Fibroblast of villous mesenchyme (primary cell): Measurements from ENCODE around the gene RNPEPL1. TPM values are rescaled to one million over a fixed set of nuclear protein-coding genes. Genes with fewer than 3 reads are reported as not detected.

Experiments used
- DNase-seq: peaks from one replicate; pipeline ENCODE4 v3.0.0-alpha.2; 2010; ENCODE audit warnings: low read depth
- H3K4me3 ChIP-seq: 2 replicates; pipeline ENCODE4 v1.5.1; 2011; ENCODE audit warnings: low read depth, mild to moderate bottlenecking, low read length
- total RNA-seq: library from RNA; depleted of rRNA; stranded (reverse); fragments of >200 nt; gene quantifications from 2 replicates; pipeline ENCODE4 v1.2.3, GENCODE V29; 2012
- TF ChIP-seq, protein P1 (sequence below): IDR thresholded peaks from 2 replicates; pipeline ENCODE4 v1.5.1; 2012; ENCODE audit warnings: low read depth, mild to moderate bottlenecking, low read length; ENCODE audit not compliant: insufficient read depth

Gene RNPEPL1
- total RNA-seq, 1 donor: 9.5 TPM

DNA sequence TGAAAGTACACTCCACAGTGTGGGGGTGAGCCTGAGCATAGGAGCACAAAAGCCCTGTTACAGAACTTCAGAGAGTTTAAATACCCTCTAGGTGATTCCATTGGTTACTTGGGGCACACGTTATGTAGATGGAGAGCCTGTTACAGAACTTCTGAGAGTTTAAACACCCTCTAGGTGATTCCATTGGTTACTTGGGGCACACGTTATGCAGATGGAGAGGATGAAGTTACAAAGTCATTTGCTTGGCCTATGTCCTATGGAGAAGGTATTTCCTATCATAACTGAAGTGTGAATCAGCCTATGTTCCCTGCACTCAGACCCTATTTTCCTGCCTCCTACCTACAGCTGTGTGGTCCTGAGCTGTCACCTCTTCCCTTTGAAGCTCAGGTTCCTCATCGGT lies 14.5 kb downstream of the RNPEPL1 start:
- TF ChIP-seq, protein P1, sequence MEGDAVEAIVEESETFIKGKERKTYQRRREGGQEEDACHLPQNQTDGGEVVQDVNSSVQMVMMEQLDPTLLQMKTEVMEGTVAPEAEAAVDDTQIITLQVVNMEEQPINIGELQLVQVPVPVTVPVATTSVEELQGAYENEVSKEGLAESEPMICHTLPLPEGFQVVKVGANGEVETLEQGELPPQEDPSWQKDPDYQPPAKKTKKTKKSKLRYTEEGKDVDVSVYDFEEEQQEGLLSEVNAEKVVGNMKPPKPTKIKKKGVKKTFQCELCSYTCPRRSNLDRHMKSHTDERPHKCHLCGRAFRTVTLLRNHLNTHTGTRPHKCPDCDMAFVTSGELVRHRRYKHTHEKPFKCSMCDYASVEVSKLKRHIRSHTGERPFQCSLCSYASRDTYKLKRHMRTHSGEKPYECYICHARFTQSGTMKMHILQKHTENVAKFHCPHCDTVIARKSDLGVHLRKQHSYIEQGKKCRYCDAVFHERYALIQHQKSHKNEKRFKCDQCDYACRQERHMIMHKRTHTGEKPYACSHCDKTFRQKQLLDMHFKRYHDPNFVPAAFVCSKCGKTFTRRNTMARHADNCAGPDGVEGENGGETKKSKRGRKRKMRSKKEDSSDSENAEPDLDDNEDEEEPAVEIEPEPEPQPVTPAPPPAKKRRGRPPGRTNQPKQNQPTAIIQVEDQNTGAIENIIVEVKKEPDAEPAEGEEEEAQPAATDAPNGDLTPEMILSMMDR: no peak
- no peak for DNase-seq
- H3K4me3 ChIP-seq: no peak overlapping the region

DNA sequence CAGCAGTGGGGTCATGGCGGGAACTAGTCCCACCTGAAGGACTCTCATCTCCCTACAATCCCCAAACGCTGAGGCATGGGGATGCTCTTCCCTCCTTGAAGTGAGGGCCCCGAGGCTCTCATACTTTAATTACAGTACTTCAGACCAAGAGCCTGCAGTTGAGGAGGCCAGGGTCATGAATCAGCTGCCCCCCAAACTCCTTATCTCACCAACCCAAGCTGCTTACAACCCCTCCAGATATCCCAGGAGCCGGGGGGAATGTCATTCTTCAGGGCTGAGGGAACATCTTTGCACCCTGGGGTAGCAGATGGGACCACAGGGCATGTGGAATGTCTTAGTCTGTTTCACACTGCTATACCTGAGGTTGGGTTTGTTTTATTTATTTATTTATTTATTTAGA lies 15.5 kb downstream of the RNPEPL1 start:
- TF ChIP-seq, protein P1: no peak
- H3K4me3 ChIP-seq: no peak overlapping the region
- DNase-seq: no peak

DNA sequence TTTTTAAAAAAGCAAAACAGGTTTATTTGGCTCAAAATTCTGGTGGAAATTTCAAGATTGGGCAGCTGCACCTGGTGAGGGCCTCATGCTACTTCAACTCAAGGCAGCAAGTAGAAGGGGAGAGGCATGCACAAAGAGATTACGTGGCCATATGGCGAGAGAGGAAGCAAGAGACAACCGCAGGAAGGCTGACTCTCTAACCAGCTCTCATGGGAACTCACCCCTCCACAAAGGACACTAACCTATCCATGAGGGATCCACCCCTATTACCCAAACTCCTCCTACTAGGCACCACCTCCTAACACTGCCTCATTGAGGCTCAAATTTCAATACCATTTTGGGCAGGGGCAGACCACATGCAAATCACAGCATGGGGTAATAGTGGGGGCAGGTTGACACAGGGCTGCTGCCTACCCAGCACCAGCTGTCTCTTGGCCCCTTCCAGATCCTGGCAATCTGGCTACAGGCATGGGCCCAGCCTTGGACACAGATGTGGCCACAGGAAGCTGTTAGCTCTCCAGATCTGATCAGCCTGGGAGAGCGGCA lies 16.3 kb downstream of the RNPEPL1 start:
- no peak overlapping the region for H3K4me3 ChIP-seq
- TF ChIP-seq, protein P1: no peak
- DNase-seq: peak; percentile 89

DNA sequence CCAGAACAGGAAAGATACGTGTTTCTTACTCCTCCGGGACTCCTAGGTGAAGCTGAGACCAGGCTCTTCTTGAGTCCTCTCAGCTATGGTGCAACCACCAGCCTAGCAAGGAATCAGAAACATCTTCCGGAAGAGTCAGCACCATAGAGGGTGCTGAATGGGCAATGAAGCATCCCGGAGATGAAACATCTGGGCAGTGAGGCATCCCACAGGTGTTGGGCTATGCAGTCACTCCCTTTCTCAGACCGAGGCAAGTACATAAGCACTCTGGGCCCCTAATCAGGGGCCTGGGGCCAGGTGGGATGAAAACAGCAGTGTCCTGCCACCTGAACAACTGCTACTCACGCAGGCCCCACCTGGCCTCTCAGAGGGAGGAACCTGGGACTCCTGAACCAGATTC lies 16.8 kb downstream of the RNPEPL1 start:
- H3K4me3 ChIP-seq: peak overlapping the region; percentile 82
- DNase-seq: no peak
- TF ChIP-seq, protein P1: no peak

DNA sequence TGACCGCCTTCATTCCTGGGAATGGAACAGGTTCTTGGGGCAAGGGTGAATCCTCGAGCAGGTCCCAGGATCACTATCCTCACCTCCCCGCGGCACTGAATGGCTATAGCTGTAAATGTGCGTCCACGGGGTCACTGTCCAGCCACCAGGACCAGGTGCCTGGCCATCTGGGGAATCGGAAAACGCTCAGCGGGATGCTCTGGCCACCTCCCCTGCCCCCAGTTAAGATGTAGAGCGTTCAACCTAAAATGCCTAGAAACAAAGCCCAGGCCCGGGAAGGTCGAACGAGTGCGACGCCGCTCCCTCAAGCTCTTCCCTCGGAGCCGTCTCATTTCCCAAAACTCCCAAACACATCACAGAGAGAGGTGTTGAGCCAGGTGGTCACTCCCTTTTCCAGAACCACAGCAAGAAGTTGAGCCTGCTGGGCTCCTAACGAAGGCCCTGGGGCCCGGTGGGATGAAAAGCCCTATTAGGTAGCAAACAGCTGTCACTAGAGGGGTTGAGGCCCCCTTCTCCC lies 17.5 kb downstream of the RNPEPL1 start:
- TF ChIP-seq, protein P1: no peak
- H3K4me3 ChIP-seq: peak overlapping the region; percentile 82
- no peak for DNase-seq

DNA sequence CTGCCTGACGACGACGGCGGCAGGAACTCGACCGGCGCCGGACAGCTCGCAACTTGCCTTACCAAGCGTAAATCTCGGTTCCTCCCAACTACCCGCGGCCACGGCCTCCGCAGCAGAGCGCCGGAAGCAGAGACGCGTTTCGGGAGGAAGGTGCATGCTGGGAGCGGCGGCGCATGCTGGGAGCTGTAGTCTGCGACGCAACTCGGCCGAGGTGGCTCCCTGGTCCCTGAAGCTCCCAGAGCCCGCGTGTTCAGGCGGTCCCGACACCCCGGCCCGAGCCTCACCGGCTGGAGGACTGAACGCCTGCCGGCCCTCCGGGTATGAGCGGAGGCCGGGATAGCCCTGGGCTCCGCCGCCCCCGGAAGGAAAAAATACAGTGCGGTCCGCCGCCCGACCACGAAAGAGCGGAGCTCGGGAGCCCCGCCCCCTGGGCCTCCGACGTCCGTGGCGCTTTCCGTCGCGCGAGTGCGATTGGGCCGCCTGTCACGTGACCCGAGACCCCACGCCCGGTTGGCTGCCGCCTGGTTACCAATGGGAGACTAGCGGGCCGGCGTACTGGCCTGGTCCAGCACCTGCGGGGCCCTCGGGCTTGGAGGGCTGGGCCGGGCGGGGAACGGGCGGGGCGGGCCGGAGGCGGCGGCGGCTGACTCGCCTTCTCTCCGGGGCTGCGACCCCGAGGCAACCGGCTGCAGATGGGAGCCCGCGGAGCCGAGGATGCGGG lies 18.1 kb downstream of the RNPEPL1 start, which contains the start of gene CAPN10:
TSS of gene CAPN10 (plus strand) at position 537 of the 721 bp plus-strand sequence. CDS start at position 715, 178 bp downstream.
- TF ChIP-seq, protein P1: no peak
- peak within 1 kb of the TSS; percentile 82 for H3K4me3 ChIP-seq
- peak; percentile 95 for DNase-seq
